Measurements from ENCODE around the gene C19orf67.

Gene C19orf67

DNA sequence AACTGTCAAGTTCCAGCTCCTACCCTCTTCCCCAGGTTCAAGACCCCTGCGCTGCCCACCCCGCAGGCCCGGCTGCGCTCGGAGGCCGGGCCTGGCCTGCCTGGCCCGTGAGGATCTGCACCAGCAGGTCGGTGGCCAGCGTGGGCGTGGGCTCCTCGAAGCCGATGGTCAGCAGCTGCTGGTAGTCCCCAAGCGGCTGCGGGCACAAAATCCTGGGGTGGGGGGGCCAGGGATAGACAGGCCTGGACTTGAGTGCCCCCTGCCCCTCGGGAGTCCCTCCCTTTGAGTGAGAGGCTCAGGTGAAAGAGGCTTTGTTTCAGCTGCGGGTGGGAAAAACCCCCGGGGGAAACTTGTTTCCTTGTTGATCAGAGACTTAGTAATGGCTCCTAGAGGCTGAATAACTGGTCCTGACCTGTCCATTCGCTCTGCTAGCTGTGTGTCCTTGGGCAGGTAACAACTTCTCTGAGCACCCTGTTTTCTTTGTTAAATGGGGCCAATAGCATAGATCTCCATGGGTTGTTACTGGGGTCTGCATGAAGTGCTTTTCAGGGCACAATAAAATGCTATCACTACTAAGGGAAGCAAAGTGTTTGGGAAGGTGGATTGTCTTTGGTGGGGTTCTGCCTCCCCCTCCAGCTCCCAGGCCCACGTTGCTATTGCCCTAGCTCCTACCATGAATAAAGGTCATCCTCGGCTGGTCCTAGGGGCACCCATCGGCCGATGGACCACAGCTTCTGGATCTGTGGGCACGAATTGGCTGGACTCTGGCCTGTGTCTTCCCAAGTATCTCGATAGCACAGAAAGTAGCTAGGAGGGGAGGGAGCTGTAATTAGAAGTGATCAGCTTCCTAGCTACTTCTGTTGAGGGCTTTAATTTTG, 3.5 kb downstream of the C19orf67 start:
- DNase-seq, result peak; percentile 39

DNA sequence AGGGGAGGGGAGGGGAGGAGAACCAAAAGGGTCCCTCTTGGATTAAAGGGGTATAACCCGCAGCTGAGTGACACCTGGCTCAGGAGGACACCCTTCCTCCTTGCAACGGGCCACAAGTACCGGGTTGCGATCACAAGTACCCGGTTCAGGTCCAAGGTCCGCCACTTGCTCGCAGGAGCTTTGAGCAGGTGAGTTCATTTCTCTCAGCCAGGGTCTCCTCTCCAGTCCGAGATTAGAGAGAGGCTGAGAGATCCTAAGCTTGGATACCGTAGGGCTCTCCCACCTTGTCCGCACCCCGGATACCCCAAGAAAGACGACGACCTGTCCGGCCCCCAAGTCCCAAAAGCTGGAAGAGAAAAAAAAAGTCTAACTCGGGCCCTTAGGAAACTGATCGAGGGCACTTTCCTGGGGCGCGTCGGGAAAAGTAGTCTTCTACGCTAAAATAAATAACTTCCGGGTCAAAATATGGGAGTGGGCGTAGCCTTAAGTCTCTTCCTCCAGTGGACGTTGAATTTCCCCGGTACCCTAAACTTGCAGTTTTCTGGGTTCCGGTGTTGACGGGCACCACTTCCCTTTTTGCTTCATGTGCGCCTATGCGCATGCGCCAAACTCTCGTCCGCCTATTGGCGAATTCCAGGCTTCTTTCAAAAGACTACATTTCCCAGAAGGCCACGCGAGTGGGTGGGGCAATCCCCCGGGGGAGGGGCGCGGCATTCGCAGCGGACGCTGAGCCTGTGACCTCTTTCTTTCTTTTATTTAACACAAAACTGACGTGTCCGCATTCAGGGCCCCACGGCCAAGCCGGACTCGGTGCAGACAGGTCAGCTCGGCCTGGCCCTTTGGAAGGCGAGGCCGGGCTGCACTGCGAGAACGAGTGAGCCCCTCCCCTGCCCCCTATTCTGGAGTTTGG, 4.4 kb downstream of the C19orf67 start:
- DNase-seq, result peak; percentile 99

DNA sequence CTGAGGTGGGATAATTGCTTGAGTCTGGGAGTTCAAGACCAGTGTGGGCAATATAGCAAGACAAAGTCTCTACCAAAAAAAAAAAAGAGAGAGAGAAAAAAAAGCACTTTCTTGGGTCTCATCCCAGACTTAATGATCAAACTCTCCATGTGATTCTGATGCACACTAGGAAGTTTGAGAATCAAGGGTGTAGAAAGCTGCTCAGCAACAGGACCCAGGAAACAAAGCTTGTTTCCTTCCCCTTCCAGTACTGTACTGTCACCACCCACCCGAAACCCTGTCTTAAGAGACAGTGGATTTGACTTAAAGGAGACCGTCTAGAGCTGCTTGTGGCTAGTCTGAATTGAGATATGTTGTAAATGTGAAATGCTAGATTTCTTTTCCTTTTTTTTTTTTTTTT, 7.2 kb downstream of the C19orf67 start:
- no peak for DNase-seq

DNA sequence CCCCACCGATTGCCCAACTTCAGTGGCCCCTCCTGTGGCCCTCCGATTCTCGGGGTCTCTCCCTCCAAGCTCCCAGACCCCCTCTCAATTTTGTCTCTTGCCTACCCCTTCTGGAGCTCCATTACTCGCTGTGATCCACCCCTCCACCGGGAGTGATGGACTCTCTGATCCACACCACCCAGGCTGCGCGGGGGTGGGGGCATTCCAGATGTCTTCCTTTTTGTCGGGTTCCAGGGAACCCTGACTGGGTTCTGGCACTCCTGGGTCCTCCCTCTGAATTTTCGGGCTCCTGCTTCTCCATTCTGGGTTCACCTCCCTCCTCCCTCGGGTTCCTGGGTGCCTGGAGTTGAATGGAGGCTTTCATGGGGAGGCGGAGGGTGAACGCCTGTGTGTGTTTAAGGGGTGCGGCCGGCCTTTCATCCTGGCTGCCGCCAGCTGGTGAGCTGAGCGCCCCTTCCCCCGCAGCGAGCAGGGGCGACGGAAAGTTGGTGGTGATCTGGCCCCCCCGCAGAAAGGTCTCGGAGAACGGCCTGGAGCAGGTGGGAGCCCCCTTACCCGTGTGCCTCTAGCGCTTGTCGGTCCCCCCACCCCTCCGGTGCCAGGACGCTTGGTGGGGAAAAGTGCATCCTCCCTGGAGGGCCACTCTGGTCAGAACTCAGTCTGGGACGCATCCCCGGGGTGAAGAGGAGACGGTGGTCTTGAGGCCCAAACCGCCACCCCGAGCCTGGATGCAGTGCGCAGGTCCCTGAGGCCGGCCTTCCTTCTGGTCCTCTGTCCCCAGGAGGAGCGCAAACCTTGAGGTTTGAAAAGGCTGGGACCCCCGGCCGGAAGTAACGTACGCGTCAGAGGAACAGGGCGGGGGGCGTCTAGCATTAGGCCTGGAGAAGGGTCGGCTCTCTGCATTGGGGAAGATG, 11.4 kb downstream of the C19orf67 start:
- DNase-seq, result no peak

DNA sequence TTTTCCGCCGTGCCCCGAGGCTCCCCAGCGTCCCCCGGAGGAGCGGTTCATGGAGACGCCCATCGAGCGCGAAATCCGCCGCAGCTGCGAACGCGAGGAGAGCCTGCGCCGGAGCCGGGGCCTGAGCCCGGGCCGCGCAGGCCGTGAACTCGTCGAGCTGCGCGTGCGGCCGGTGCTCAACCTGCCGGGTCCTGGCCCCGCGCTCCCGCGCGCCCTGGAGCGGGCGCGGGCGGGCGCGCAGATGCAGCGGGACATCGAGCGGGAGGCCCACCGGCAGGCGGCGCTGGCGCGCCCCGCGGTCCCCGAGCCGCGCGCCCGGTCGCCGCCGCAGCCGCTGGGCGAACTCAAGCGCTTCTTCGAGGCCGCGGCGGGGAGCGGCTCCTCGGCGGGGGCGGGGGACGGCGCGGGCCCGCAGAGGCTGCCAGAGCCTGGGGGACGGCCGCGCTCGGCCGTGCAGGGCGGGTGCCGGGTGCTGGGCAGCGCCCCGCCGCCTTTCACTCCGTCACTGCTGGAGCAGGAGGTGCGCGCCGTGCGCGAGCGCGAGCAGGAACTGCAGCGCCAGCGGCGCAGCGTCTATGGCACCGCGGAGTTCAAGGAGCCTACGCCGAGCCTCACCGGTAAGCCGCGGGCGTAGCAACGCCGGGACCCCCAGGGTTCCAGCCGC, 12.2 kb downstream of the C19orf67 start:
- DNase-seq, result peak; percentile 73

DNA sequence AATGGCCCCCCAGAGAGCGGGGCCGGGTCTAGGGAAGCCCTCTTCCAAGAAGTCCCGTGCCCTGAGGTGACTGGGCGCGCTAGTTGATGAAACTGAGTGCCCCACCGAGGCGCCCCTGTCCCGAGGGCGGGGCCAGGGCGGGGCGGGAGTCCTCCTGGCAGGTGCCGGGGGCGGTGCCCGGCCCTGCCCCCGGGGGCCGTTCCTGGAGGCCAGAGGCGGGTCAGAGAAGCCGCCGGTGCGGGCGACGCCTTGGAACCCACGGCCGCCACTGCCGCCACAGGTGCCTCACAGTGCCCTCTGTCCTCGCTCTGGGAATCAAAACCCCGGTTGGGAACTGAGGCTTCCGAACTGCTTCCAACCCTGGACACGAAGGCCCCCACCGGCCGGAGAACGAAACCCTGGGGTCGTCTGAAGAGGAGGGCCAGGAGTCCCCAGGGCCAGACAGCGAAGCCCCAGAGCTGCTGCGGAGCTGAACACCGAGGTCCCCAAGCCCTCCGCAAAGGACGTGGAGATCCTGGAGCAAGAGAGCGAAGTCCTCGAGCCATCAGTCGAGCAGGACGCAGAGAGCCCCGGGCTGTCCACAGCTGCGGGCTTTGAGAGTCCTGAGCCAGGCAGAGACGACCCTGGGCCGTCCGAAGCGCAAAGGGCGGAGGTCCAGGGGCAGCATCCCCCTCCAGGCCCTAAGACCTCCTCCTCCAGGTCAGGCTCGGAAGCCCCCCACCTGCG, 12.9 kb downstream of the C19orf67 start, which contains the start of gene MISP3:
MISP3 (plus strand) TSS at position 252 of the 726 bp plus-strand sequence. CDS start 524 bp downstream, outside the sequence.
- peak; percentile 29 for DNase-seq

DNA sequence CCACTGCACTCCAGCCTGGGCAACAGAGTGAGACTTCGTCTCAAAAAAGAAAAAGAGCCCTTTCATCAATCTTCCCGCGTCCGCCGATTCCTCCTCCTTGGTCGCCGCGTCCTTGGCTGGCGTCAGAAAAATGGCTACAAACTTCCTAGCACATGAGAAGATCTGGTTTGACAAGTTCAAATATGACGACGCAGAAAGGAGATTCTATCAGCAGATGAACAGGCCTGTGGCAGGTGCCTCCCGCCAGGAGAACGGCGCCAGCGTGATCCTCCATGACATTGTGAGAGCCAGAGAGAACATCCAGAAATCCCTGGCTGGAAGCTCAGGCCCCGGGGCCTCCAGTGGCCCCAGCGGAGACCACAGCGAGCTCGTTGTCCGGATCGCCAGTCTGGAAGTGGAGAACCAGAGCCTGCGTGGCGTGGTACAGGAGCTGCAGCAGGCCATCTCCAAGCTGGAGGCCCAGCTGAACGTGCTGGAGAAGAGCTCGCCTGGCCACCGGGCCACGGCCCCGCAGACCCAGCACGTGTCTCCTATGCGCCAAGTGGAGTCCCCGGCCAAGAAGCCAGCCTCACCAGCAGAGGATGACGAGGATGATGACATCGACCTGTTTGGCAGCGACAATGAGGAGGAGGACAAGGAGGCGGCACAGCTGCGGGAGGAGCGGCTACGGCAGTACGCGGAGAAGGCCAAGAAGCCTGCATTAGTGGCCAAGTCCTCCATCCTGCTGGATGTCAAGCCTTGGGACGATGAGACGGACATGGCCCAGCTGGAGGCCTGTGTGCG, 15.1 kb downstream of the C19orf67 start:
- DNase-seq, result no peak

DNA sequence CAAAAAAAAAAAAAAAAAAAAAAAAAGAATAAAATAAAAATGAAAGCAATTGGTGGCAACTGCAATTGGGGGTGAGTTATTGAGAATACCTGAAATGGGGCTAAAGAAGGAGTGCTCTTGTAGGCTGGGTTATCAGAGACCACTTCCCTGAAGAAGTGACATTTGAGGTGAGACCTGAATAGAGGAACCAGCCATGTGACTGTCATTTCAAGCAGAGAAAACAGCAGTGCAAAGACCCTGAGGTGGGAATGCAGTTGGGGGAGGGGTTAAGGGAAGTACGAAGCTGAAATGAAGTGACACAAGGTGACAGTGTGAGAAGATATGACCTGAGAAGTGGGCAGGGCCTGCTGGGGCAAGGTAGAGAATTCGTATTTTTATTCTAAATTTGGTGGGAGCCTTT, 19.4 kb downstream of the C19orf67 start:
- DNase-seq, result no peak

DNA sequence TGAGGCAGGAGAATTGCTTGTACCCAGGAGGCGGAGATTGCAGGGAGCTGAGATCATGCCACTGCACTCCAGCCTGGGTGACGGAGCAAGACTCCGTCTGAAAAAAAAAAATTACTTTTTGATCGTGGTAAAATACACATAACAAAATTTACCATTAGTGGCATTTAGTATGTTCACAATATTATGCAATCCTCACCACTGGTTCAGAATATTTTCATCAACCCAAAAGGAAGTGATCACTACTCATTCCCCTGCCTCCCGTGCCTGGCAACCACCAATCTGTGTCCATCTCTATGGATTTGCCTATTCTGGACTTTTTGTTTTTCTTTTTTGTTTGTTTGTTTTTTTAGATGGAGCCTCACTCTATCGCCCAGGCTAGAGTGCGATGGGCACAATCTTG, 22.5 kb downstream of the C19orf67 start:
- DNase-seq, result no peak

DNA sequence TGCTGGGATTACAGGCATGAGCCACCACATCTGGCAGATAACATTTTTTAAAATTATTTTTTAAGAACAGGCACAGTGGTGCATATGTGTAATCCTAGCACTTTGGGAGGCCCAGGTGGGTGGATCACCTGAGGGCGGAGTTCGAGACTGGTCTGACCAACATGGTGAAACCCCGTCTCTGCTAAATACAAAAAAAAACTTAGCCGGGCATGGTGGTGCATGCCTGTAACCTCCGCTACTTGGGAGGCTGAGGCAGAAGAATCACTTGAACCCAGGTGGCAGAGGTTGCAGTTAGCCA, 23.1 kb downstream of the C19orf67 start:
- DNase-seq, result no peak

DNA sequence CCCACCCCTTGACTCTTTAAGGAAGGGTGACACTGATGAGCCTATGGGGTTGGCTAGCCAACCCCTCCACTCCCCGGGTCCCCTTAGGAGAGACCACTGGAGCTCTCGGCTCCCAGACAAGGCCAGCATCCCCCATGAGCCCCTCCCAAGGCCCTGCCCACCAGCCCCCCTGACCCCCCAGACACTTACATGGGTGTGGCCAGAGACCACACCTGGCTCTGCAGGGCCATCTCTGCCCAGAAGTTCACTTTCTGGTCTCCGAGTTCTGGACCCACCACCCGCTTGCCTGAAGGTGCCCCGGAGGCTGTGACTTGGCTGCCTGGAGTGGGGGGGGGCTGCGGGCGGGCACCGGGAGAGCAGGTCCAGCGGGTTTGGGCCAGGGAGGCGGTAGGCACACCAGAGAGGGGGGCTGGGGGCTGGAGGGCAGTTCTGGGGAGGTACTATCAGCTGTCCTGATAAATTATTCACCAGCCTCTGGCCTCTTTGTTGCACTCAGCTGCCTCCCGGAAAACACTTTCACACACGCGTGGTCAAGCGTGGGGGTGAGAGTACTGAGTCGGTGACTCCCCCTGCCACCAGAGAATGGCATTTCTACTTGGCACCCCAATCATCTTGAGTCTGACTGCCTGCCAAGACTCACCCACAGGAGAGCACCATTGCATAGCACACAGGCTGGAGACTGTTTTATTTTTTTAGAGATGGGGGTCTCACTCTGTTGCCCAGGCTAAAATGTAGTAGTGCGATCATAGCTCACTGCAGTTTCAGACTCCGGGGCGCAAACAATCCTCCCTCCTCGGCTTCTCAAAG, 23.6 kb downstream of the C19orf67 start, which contains the start of gene PALM3:
PALM3 (minus strand) TSS at position 326 of the 807 bp plus-strand sequence; CDS start at position 230, 96 bp downstream.
- DNase-seq, result no peak

DNA sequence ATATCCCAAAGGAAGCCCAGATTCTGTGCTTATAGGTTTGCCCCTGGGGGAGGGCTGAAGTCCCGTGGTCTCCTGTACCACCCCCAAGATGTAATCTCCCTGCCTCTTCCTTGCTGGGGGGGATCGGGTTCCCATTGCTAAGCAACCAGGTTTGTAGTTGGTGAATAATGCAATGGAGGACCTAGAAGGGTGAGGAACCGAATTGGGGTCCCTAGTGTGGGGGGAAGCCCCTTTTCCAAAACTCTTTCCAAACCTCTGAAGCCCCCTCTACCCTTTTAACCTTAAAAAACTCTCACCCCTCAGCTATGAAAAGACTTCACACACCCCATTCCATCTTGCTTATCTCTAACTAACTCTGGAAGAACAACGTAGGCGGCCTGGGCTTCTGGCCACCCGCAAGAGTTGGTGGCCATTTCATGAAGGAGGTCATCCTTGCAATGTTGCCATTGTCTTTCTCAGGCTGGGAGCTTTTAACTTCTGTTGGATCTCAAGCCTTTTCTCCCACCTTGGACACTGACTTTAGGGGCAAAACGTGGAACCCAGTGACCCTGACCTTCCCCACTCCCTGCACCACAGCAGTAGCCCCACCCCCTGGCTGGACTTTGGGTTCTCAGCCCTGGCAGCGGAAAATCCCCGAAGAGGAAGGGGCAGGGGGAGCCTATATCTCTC, 24.4 kb downstream of the C19orf67 start:
- no peak for DNase-seq

DNA sequence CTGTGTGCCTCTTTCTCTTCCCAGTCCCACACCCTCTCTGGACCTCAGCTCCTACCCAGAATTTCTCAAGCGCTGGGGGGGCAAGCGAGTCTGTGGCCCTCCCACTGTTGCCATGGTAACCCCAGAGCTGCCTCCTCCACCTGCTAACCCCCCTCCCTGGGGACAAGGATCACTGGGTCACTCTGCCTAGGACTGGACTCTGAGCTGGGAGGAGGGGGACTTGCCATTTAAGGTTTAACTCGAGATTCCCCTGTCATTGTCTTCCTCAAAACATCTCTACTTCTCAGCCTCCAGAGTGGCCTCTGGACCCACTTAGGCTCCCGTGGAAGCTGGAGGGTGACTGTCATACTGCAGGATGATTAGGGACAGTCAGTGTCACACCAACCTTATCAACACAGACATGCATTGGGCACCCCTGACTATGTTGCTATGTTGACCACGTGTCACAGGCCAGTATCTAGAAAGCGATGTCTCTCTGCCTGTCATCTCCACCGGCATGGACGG, 25.9 kb downstream of the C19orf67 start:
- DNase-seq, result no peak

DNA sequence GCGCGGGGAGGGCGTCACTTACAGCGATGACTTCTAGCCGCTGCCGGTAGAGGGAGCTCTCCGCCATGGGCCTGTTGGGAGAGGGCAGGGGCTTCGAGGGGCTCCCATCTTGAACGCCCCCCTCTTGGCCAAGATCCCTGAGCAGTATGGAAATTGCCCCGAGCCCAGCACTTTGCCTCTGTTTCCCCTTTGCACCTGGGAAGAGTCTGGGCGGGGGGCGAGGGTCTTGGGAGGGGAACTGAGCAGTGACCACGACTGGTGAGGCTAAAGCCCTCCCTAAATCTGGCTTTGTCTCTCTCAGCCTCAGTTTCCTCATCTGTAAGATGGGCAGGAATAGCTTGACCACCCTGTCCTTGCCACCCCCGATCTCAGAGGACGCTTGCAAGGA, 26.5 kb downstream of the C19orf67 start:
- DNase-seq, result peak; percentile 31

DNA sequence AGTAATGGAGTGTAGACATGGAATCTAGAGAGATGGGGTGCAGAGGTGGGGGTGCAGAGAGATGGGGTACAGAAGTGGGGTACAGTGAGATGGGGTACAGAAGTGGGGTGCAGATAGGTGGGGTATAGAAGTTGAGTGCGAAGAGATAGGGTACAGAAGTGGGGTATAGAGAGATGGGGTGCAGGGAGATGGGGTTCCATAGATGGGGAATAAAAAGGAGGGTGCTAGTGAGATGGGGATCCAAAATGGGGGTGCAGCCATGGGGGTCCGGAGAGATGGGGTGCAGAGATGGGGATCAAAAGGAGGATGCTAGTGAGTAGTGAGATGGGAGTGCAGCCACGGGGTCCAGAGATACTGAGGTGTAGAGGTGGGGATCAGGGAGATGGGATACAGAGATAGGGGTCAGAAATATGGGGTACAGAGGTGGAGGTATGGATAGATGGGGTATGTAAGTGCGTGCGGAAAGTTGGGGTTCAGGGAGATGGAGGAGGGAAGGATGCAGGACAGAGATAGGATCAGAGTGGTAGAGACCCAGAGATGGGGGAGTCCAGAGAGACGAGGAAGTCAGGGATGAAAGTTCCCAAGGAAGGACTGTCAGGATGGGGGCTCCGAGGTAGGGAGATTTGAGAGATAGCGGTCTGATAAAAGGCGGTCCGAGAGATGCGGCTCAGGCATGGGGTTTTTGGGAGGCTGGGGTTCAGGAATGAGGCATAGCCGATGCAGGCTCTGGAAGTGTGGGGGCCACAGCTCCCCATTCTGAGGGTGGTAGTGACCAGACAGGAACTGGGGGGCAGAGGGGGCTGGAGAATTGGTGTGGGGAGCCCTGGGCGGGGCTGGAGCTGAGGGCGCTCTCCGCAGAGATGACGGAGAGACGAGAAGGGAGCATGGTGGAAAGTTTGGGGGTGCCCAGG, 27.1 kb downstream of the C19orf67 start:
- DNase-seq, result no peak

DNA sequence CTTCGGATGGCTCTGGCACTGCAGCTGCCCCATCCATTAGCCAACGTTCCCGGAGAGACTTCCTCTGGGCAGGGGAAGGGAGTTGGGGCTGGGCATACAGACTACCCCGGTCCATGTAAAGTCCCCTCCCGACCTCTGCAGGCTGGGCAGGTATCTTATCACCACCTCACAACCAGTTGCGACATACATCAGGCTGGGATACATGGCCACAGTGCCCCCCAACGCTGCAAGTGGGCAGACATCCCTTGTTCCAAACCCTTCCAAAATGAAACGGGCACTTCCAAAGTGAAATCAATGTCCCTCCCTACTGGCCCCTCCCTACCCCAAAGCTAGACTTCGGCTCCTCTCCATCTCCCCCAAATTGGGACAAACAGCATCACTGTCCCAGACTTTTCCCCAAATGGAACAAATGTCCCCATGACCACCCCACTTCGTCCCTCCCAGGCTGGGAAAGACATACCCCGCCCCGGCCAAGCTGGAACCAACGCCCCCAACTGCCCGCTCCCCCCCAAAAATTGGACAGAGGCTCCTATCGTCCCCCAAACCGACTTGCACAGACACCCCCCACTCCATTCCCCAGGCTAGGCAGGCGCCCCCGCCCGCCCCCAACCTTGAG, 28.7 kb downstream of the C19orf67 start:
- no peak for DNase-seq

DNA sequence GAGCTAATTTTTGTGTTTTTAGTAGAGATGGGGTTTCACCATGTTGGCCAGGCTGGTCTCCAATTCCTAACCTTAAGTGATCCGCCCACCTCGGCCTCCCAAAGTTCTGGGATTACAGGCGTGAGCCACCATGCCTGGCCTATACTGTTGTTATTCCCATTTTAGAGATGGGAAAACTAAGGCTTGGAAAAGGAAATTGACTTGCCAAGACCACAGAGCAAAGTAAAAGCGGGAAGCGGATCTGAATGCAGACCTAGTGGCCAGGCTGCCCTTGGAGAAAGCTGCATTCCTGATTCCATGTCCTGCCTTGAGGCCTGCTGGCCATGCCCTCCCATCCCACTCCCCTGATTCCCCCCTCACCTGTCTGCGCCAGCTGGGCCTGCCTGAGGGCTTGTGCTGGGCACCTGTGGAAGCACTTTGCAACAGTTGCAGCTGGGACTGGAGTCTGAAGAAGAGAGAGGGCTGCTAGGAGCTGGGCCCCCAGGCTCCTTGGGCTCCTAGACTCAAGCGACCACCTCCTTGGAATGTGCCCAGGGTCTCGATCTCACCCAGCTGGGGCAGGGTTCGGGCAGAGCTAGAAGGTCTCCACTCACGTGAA, 29.4 kb downstream of the C19orf67 start:
- DNase-seq, result no peak

Measured in CD4-positive, alpha-beta T cell treated with Interferon gamma for 1 hour (primary cell).